Epithelial cell of proximal tubule (primary cell): ENCODE results near the gene AP3B2. TPM values are rescaled to one million over a fixed set of nuclear protein-coding genes. Genes with fewer than 3 reads are reported as not detected.

ENCODE experiments used
- DNase-seq: peaks from one replicate; pipeline ENCODE4 v3.0.0-alpha.2; 2011; ENCODE audit warnings: low read depth
- H3K4me3 ChIP-seq: 2 replicates; pipeline ENCODE4 v1.5.1; 2011; ENCODE audit warnings: low read depth, mild to moderate bottlenecking, low read length
- total RNA-seq: library from RNA; depleted of rRNA; stranded (reverse); fragments of >200 nt; gene quantifications from 2 replicates; pipeline ENCODE4 v1.2.3, GENCODE V29; 2015
- TF ChIP-seq, protein P1 (sequence below): conservative IDR thresholded peaks from 2 replicates; pipeline ENCODE4 v1.5.1; 2012; ENCODE audit warnings: low read depth, mild to moderate bottlenecking, low read length

Gene AP3B2
- total RNA-seq, 1 donor from 2014 or later = under 0.01 TPM

DNA sequence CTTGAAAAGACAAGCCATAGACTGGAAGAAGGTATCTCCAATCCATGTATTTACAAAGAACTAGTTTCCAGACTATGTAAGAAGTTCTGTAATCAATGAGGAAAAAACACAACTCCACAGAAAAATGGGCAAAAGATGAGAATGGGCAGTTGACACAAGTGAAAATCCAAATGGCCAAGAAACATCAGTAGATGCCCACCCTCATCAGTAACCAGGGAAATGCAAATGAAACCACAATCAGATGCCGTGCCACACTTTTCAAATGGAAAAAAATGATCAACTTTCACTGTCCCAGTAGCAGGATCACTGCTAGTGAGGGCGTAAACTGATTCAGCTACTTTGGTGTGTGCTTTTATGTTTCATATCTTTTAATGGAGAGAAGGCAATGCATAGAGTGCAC is 58.0 kb downstream of the AP3B2 start:
- TF ChIP-seq, protein P1, sequence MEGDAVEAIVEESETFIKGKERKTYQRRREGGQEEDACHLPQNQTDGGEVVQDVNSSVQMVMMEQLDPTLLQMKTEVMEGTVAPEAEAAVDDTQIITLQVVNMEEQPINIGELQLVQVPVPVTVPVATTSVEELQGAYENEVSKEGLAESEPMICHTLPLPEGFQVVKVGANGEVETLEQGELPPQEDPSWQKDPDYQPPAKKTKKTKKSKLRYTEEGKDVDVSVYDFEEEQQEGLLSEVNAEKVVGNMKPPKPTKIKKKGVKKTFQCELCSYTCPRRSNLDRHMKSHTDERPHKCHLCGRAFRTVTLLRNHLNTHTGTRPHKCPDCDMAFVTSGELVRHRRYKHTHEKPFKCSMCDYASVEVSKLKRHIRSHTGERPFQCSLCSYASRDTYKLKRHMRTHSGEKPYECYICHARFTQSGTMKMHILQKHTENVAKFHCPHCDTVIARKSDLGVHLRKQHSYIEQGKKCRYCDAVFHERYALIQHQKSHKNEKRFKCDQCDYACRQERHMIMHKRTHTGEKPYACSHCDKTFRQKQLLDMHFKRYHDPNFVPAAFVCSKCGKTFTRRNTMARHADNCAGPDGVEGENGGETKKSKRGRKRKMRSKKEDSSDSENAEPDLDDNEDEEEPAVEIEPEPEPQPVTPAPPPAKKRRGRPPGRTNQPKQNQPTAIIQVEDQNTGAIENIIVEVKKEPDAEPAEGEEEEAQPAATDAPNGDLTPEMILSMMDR = no peak
- DNase-seq = no peak
- H3K4me3 ChIP-seq = no peak overlapping the region

DNA sequence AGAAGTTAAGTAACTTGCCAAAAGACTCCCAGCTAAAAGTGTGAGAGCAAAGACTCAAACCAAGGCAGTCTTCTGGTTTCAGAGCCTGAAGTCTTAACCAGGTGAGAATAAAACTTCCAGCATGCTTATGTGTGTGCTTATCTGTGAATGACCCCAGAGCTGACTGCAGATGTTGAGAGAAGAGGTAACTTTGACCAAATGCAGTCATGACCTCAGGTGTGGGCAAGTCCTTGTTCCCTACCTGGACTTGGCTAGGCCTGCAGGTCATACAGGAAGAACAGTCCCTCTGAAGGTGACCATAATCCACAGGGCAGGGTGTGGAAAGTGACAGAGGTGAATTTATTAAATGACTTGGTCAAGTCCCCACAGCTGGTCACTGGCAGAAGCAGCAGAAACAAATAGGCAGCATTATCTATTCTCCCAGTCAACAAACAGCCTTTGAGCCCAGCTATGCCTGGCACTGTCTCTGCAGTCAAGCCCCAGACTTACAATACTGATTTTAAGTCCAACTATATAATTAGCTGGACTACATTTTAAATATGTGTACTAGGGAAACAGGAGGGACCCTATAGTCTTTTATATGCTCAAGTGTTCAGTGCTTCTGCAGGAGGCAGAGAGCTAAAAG is 59.5 kb downstream of the AP3B2 start:
- no peak overlapping the region for H3K4me3 ChIP-seq
- no peak for DNase-seq
- TF ChIP-seq, protein P1 = no peak

DNA sequence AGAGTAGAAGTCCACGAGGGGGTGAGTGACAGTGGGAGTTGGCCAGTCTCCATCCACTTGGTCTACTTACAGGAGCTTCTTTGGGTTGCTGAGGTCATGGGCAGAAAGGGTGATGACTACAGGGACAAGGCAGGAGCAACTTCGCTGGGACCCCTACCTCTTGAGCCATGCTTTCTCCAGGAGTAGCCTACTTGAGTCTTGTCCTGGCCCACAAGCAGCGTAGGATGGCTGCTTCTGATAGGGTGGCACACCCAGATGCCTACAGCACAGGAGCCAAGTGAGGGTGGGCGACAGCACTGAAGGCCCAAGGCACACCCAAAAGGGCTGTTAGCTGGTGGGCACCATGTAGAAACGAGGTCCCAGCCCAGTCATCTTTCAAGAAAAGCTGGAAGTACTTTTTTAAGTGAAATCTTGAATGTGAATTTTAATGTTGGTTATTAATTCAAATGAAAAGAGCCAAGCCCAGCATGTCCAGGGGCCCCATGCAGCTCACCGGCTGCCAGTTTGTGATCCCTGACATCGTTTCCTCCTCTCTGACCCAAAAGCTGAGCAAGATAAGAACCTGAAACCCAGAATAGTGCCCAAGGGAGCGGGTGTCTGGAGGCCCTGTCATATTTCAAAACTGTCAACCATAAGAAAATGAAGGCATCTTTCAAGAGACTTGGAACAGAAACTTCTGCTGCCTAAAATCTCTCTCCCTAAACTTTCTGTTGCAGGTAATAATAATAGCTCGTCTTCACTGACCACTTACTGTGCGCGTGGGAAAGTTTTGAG is 60.3 kb downstream of the AP3B2 start:
- no peak overlapping the region for H3K4me3 ChIP-seq
- DNase-seq = no peak
- TF ChIP-seq, protein P1 = no peak

DNA sequence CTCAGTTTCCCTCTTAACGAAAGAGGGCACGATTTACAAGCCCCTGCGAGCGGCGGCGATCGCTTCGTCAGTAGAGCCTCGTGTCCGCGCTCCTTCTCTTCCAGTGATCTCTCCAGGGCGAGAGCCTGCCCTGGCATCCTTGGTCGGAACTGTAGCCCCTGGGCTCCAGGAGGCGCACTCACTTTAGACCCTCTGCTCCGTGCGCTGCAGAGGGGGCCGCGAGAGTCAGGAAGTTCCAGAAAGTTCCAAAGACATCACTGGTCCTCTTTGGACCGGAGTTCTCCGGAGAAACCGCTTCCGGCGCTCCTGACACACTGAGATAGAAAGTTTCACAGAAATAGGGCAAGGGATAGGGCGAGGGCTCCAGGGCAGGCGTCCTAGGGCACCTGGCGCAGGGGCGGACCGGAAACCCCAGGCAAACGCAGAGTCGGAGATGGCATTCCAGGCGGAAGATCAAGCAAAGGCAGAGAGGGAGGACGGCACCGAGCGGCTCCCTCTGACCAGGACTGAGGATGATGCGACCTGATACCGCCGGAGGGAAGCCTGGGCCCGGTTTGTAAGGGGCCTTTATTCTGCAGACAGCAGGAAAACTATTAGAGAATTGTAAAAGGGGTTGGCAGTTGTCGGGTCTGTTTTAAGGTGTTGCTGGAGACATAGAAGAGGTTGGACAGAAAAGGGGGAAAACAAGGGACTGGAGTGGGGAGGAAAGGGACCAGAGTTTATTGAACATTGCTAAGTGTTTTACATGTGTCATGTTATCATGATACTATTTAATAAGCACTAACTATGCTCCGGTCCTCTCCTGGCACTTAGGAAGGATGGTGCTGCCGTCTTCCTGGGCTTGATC is 61.2 kb downstream of the AP3B2 start:
- H3K4me3 ChIP-seq = peak overlapping the region; percentile 50
- DNase-seq = no peak
- TF ChIP-seq, protein P1 = no peak

DNA sequence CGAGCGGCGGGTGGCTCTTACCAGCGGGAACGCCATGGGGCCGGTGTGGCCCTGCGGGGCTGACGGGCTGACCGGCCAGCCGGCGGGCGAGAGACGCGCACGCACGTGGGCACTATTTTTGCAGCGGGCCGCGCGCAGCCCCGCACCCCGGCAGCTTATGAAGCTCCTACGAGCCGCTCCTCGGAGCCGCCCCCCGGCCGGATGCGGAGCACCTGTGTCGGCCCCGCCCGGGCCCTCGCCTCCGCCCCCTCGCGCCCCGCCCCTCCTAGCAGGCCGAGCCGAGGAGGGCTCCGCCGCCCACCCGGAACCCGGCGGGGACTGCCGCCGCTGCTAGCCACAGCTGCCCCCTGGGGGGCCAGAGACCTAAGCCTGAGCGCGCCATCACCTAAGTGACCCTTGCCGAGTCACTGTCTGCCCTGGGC is 61.8 kb downstream of the AP3B2 start:
- TF ChIP-seq, protein P1 = no peak
- no peak for DNase-seq
- peak overlapping the region; percentile 50 for H3K4me3 ChIP-seq

DNA sequence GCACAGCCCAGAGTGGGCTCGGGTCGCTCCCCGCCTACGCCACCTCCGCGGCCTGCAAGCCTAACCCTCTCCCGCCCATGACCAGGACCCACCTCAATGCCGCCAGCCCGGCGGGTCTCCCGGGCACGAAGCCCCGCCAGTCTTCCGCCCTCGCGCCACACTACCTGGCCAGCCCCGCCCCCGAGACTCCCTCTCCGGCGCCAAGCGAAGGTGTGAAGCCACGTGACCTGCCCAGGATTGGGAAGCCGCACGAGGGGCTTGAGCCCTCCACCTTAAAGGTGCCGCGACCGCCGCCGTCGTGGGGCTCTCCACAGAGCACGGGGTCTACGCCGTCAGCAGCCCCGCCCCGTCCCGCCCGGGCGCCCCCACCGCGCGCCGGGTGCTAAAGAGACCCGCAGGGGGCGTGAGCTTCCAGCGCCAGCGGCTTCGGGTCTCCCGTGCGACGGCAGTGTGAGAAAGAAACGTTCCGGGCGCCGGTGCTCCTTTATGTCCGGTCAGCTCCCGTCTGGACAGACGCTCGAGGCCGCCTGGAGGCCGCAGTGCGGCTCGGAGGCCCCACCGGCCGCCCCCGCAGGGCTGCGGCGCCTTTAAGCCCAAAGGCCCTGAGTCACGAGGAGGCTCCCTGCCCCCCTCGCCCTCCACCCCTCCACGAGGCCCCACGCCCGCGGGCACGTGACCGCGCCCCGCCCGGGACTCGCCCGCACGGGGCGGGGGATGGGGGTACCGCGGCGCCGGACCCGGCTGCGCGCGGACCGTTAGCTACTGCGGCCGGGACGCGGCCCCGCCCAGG is 62.4 kb downstream of the AP3B2 start, which contains the start of gene CPEB1:
Gene CPEB1 (minus strand): TSS at position 319 of the 790 bp plus-strand sequence. CDS start 18,904 bp downstream, outside the sequence.
- TF ChIP-seq, protein P1 = peak; percentile 9

More for the DNA sequence above, 62.4 kb downstream of the AP3B2 start, which contains the start of gene CPEB1:
- H3K4me3 ChIP-seq = peak within 1 kb of the TSS; percentile 50
- no peak for DNase-seq
